ENCODE data around the gene KISS1R. TPM values are rescaled to one million over a fixed set of nuclear protein-coding genes. Genes with fewer than 3 reads are reported as not detected.
A peak's percentile ranks its signal among the peaks of the same experiment; 100 is the strongest.
"Not testable (repeated sequence)": the region's sequence is repeated elsewhere in the genome, so short reads cannot be mapped to it uniquely, and the experiment has no call there.

KISS1R gene
- total RNA-seq, 4 donors from 2014 or later, result 0.29 TPM; not detected in 3

DNA sequence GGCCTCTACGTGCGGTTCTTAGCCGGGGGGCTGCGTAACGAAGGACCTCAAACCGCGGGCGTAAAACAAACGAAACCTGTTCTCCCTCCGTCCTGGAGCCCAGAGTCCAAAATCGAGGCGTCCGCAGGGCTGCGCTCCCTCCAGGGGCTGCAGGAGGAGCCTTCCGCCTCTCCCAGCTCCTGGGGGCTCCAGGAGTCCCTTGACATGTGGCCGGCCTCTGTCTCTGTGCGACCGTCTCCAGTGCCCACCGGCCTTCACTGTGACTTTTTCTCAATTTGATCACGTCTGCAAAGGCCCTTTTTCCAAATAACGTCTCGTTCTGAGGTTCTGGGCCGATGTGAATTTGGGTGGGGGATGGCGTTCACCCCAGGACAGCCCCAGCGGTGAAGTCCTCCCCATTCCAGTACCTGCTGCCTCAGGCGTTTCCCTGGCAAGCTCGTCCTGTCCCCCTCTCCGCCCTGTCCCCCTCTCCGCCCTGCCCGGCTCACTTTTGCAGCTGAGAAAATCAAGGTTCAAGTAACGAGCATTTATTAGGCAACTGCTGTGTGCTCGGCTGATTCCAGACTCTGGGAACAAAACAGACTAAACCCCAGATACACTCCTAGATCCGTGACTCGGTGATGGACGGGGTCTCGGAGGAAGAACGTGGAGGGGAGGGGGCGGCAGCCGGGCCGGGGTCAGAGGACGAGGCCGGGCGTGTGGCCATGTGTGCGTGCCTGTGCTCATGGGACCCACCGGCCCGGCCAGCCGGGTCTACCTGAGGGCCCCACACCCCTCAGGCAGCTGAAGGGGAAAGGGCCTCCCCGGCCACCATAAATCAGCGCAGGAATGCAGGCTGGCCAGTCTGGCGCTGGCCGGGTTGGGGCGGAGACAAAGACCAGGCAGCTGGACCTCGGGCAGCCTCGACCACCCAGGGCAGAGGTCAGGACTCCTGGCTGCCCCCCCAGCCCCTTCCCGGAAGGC lies 39.0 kb downstream of the KISS1R start:
- peaks cover 18% of the 10 kb centered on the region for H3K4me1 ChIP-seq
- no peaks in the 10 kb centered on the region for H3K9me3 ChIP-seq
- TF ChIP-seq, protein P1, sequence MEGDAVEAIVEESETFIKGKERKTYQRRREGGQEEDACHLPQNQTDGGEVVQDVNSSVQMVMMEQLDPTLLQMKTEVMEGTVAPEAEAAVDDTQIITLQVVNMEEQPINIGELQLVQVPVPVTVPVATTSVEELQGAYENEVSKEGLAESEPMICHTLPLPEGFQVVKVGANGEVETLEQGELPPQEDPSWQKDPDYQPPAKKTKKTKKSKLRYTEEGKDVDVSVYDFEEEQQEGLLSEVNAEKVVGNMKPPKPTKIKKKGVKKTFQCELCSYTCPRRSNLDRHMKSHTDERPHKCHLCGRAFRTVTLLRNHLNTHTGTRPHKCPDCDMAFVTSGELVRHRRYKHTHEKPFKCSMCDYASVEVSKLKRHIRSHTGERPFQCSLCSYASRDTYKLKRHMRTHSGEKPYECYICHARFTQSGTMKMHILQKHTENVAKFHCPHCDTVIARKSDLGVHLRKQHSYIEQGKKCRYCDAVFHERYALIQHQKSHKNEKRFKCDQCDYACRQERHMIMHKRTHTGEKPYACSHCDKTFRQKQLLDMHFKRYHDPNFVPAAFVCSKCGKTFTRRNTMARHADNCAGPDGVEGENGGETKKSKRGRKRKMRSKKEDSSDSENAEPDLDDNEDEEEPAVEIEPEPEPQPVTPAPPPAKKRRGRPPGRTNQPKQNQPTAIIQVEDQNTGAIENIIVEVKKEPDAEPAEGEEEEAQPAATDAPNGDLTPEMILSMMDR (IDR thresholded peaks at IDR 0.05), result no peak
- TF ChIP-seq EP300 (IDR thresholded peaks at IDR 0.05) (no peak), POLR2A (IDR thresholded peaks at IDR 0.05) (no peak), POLR2AphosphoS5 (IDR thresholded peaks at IDR 0.05) (no peak)
- peak in 1 of 2 donors; percentile 50 for DNase-seq (ENCODE audit: low spot score in 2 of 2)
- no peak overlapping the region for H3K27ac ChIP-seq
- 89% methylated on average over 48 of the region's 55 CpGs for WGBS
- no peaks in the 10 kb centered on the region for H3K36me3 ChIP-seq
- H3K4me3 ChIP-seq, result no peak overlapping the region
- H3K27me3 ChIP-seq, result no peaks in the 10 kb centered on the region

DNA sequence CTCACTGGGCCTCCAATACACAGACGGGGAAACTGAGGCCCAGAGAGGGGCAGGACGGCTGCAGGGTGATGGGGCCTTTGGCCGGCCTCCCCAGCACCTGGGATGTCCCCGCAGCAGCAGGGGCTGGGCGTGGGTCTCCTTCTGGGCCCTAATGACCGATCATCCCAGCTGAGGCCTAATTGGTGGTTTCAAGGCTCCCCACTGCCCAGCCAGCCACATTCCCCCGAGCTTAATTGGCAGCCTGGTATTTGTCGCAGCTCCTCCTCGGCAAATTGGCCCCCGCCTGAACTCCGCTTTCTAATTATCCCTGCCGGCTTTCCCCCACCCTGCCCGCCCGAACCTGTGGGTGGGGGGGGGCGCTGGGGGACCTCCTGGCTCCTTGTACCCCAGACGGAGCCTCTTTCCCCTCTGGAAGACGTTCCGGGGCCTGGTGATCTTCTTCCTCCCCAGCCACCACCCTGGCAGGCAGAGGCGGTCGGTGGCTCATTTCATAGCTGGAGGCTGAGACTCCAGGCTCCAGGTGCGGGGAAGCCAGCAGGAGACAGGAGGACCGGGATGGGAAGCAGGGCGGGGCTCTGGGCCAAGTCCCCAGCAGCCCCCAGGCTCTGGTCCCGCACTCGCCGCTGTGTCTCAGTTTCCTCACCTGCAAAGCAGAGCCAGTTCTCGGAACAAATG lies 39.8 kb downstream of the KISS1R start:
- DNase-seq (ENCODE audit: low spot score in 2 of 2), result no peak
- Histone ChIP-seq H3K4me1 (peaks cover 18% of the 10 kb centered on the region), H3K36me3 (no peaks in the 10 kb centered on the region), H3K9me3 (no peaks in the 10 kb centered on the region), H3K27ac (no peak overlapping the region), H3K27me3 (no peaks in the 10 kb centered on the region), H3K4me3 (no peak overlapping the region)
- WGBS, result 48% methylated on average over 13 of the region's 27 CpGs
- TF ChIP-seq POLR2AphosphoS5 (IDR thresholded peaks at IDR 0.05), result no peak
- no peak for TF ChIP-seq POLR2A (IDR thresholded peaks at IDR 0.05)
- TF ChIP-seq, protein P1 (IDR thresholded peaks at IDR 0.05), result no peak

DNA sequence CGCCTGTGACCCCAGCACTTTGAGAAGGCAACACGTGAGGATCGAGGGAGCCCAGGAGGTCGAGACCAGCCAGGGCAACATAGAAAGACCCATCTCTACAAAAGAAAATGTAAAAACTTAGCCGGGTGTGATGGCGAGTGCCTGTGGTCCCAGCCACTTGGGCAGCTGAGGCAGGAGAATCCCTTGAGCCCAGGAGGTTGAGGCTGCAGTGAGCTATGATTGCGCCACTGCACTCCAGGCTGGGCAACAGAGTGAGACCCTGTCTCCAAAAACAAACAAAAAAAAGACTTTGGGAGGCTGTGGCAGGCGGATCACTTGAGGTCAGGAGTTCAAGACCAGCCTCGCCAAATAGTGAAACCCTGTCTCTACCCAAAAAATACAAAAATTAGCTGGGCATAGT lies 40.4 kb downstream of the KISS1R start:
- H3K27me3 ChIP-seq; H3K4me3 ChIP-seq; DNase-seq (ENCODE audit: low spot score in 2 of 2); H3K9me3 ChIP-seq; H3K27ac ChIP-seq; H3K36me3 ChIP-seq: not testable (repeated sequence)
- peaks cover 16% of the 10 kb centered on the region for H3K4me1 ChIP-seq
- 88% methylated on average over 9 of the region's 9 CpGs for WGBS

DNA sequence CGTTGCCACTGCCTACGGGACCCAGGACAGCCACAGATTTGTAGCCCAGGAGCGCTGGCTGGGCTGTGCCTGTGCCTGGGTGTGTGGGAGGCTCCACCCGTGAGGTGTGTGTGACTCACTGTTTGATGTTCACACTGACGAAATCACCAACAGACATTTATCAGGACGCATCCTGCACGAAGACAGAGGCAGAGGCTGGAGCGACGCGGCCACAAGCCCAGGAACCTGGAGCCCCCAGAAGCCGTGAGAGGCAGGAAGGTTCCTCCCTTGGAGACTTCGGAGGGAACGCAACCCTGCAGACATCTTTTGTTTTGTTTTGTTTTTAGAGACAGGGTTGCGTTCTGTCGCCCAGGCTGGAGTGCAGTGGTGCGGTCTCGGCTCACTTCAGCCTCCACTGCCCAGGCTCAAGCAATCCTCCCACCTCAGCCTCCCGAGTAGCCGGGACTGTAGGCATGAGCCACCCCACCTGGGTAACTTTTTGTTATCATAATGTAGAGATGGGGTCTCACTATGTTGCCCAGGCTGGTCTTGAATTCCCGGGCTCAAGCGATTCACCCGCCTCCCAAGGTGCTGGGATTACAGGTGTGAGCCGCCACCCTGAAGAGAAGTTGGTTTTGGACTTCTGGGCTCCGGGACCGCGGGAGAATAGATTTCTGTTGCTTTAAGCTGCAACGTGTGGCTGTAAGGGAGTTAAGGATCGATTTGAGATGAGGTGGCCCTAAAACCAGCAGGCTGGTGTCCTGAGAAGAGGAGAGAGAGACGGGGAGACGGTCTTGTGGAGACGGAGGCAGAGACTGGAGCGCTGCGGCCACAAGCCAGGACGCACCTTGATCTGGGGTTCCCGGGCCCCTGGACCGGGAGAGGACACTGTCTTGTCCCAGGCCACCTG lies 42.1 kb downstream of the KISS1R start:
- no peak overlapping the region for H3K4me3 ChIP-seq
- no peak for DNase-seq (ENCODE audit: low spot score in 2 of 2)
- no peak overlapping the region for H3K27ac ChIP-seq
- H3K27me3 ChIP-seq, result no peaks in the 10 kb centered on the region
- H3K9me3 ChIP-seq, result no peaks in the 10 kb centered on the region
- peaks cover 5% of the 10 kb centered on the region for H3K4me1 ChIP-seq
- TF ChIP-seq POLR2A (IDR thresholded peaks at IDR 0.05) (no peak), EP300 (IDR thresholded peaks at IDR 0.05) (no peak), POLR2AphosphoS5 (IDR thresholded peaks at IDR 0.05) (no peak)
- TF ChIP-seq, protein P1 (IDR thresholded peaks at IDR 0.05), result no peak
- 79% methylated on average over 36 of the region's 36 CpGs for WGBS
- no peaks in the 10 kb centered on the region for H3K36me3 ChIP-seq

DNA sequence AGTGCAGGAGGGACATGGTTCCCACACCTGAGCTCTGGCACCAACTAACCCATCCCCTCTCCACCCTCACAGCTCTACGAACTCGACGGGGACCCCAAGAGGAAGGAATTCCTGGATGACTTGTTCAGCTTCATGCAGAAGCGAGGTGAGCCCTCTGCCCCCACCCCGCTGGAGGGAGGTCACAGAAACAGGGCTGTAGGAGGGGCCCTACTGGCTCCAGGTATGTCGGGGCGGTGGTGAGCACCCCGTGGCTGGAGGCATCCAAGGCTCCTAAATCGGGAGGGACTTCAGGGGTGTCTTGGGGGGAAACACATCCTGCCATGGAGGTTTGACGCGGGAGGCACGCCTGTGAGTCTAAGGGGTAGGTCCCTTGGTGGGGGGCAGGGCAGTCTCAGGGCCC lies 42.9 kb downstream of the KISS1R start:
- Histone ChIP-seq H3K27ac (no peak overlapping the region), H3K27me3 (no peaks in the 10 kb centered on the region), H3K9me3 (no peaks in the 10 kb centered on the region), H3K4me1 (peaks cover 5% of the 10 kb centered on the region), H3K36me3 (peaks cover 7% of the 10 kb centered on the region), H3K4me3 (no peak overlapping the region)
- no peak for DNase-seq (ENCODE audit: low spot score in 2 of 2)
- WGBS, result 69% methylated on average over 12 of the region's 12 CpGs
- TF ChIP-seq, protein P1 (IDR thresholded peaks at IDR 0.05), result no peak
- no peak for TF ChIP-seq EP300 (IDR thresholded peaks at IDR 0.05)

Data from suprapubic skin (tissue), 4 donors.